SK-N-SH treated with all-trans-retinoic acid at 6 μM for 48 hours (cell line): ENCODE data around the gene CLEC12A.

Experiments
- ATAC-seq: fragments of 200-7000 bp; cut with Tn5 transposase; 3 replicates; pipeline ENCODE4 v1.9.1; 2020; ENCODE audit warnings: mild to moderate bottlenecking, moderate library complexity
- ARNTL ChIP-seq: fragments of 450-650 bp; formaldehyde crosslinking; IDR thresholded peaks from 2 replicates; pipeline ENCODE4 v1.5.0; 2020; ENCODE audit warnings: low read depth, mild to moderate bottlenecking, moderate library complexity, borderline replicate concordance
- BACH2 ChIP-seq: fragments of 250-450 bp; sonication (Bioruptor Pico); IDR thresholded peaks from 2 replicates; pipeline ENCODE4 v1.9.0; 2021; ENCODE audit warnings: mild to moderate bottlenecking, borderline replicate concordance
- CSDC2 ChIP-seq: fragments of 250-450 bp; sonication (Bioruptor Pico); IDR thresholded peaks from 2 replicates; pipeline ENCODE4 v1.5.0; 2020; ENCODE audit warnings: mild to moderate bottlenecking, moderate library complexity
- GLIS3 ChIP-seq: fragments of 250-450 bp; sonication (Bioruptor Pico); IDR thresholded peaks from 2 replicates; pipeline ENCODE4 v1.5.0; 2020; ENCODE audit warnings: mild to moderate bottlenecking, moderate library complexity
- ISL1 ChIP-seq: fragments of 250-450 bp; sonication (Bioruptor Pico); IDR thresholded peaks from 2 replicates; pipeline ENCODE4 v2.1.2; 2022; ENCODE audit warnings: mild to moderate bottlenecking, moderate library complexity
- OSR1 ChIP-seq: fragments of 250-450 bp; sonication (Bioruptor Pico); IDR thresholded peaks from 2 replicates; pipeline ENCODE4 v1.8.0; 2022; ENCODE audit warnings: moderate library complexity, mild to moderate bottlenecking, inconsistent platforms
- PPARA ChIP-seq: fragments of 250-450 bp; sonication (Bioruptor Pico); IDR thresholded peaks from 2 replicates; pipeline ENCODE4 v1.5.0; 2020; ENCODE audit warnings: mild to moderate bottlenecking, borderline replicate concordance
- RARB ChIP-seq: fragments of 250-450 bp; sonication (Bioruptor Pico); IDR thresholded peaks from 2 replicates; pipeline ENCODE4 v1.8.0; 2021; ENCODE audit warnings: mild to moderate bottlenecking, moderate library complexity
- SNAI2 ChIP-seq: fragments of 250-450 bp; sonication (Bioruptor Pico); IDR thresholded peaks from 2 replicates; pipeline ENCODE4 v1.5.0; 2020; ENCODE audit warnings: mild to moderate bottlenecking, moderate library complexity
- TCF4 ChIP-seq: fragments of 250-450 bp; sonication (Bioruptor Pico); IDR thresholded peaks from 2 replicates; pipeline ENCODE4 v1.8.0; 2021; ENCODE audit warnings: mild to moderate bottlenecking, moderate library complexity, borderline replicate concordance
- TOX ChIP-seq: fragments of 250-450 bp; sonication (Bioruptor Pico); IDR thresholded peaks from 2 replicates; pipeline ENCODE4 v1.8.0; 2021; ENCODE audit warnings: mild to moderate bottlenecking, moderate library complexity, borderline replicate concordance
- ZC3H10 ChIP-seq: fragments of 250-450 bp; sonication (Bioruptor Pico); IDR thresholded peaks from 2 replicates; pipeline ENCODE4 v1.5.1; 2021; ENCODE audit warnings: mild to moderate bottlenecking, moderate library complexity
- ZFP30 ChIP-seq: fragments of 450-650 bp; formaldehyde crosslinking; IDR thresholded peaks from 2 replicates; pipeline ENCODE4 v1.5.0; 2022; ENCODE audit warnings: mild to moderate bottlenecking, moderate library complexity
- ZNF565 ChIP-seq: fragments of 450-650 bp; formaldehyde crosslinking; conservative IDR thresholded peaks from 2 replicates; pipeline ENCODE4 v1.5.0; 2020; ENCODE audit warnings: low read depth, mild to moderate bottlenecking, moderate library complexity
- ZNF70 ChIP-seq: fragments of 450-650 bp; formaldehyde crosslinking; IDR thresholded peaks from 2 replicates; pipeline ENCODE4 v1.5.0; 2020; ENCODE audit warnings: mild to moderate bottlenecking, moderate library complexity
- TF ChIP-seq, protein P1 (sequence below): fragments of 250-450 bp; sonication (Bioruptor Pico); IDR thresholded peaks from 2 replicates; pipeline ENCODE4 v1.5.0; 2020; ENCODE audit warnings: mild to moderate bottlenecking, moderate library complexity
- TF ChIP-seq, protein P2 (sequence below): fragments of 250-450 bp; sonication (Bioruptor Pico); IDR thresholded peaks from 2 replicates; pipeline ENCODE4 v1.5.1; 2020; ENCODE audit warnings: low read depth, mild to moderate bottlenecking, moderate library complexity
- TF ChIP-seq, protein P3 (sequence below): fragments of 250-450 bp; sonication (Bioruptor Pico); IDR thresholded peaks from 2 replicates; pipeline ENCODE4 v1.8.0; 2020; ENCODE audit warnings: mild to moderate bottlenecking, moderate library complexity, borderline replicate concordance
- TF ChIP-seq, protein P4 (sequence below): fragments of 250-450 bp; sonication (Bioruptor Pico); IDR thresholded peaks from 2 replicates; pipeline ENCODE4 v1.8.0; 2021; ENCODE audit warnings: low read depth, mild to moderate bottlenecking, moderate library complexity, borderline replicate concordance
- TF ChIP-seq, protein P5 (sequence below): fragments of 250-450 bp; sonication (Bioruptor Pico); IDR thresholded peaks from 2 replicates; pipeline ENCODE4 v1.5.1; 2021; ENCODE audit warnings: mild to moderate bottlenecking, moderate library complexity

CLEC12A gene

DNA sequence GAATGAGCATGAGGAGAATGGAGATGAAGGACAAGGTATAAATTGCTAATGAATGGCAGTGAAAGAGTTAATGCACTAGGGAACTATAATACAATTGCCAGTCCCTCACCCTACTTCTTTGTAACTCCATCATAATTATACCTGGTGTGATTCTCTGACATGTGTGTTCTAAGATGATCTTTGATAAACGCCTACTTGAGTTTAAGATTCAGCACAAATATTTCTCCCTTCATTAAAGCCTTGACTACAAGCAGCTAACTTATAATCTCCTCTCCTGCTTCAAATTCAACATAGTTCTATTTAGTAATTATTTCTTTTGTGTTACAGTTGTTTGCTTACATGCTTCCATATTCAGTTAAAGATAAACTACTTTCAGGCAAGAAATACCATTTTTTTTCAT, 29.4 kb upstream of the CLEC12A start:
- TF ChIP-seq, protein P1, sequence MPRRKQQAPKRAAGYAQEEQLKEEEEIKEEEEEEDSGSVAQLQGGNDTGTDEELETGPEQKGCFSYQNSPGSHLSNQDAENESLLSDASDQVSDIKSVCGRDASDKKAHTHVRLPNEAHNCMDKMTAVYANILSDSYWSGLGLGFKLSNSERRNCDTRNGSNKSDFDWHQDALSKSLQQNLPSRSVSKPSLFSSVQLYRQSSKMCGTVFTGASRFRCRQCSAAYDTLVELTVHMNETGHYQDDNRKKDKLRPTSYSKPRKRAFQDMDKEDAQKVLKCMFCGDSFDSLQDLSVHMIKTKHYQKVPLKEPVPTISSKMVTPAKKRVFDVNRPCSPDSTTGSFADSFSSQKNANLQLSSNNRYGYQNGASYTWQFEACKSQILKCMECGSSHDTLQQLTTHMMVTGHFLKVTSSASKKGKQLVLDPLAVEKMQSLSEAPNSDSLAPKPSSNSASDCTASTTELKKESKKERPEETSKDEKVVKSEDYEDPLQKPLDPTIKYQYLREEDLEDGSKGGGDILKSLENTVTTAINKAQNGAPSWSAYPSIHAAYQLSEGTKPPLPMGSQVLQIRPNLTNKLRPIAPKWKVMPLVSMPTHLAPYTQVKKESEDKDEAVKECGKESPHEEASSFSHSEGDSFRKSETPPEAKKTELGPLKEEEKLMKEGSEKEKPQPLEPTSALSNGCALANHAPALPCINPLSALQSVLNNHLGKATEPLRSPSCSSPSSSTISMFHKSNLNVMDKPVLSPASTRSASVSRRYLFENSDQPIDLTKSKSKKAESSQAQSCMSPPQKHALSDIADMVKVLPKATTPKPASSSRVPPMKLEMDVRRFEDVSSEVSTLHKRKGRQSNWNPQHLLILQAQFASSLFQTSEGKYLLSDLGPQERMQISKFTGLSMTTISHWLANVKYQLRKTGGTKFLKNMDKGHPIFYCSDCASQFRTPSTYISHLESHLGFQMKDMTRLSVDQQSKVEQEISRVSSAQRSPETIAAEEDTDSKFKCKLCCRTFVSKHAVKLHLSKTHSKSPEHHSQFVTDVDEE (CRISPR knock-in tag): no peak
- TF ChIP-seq ISL1 (CRISPR knock-in tag) (no peak), ZNF565 (CRISPR knock-in tag) (no peak), OSR1 (CRISPR knock-in tag) (no peak), TCF4 (CRISPR knock-in tag) (no peak)
- TF ChIP-seq, protein P2, sequence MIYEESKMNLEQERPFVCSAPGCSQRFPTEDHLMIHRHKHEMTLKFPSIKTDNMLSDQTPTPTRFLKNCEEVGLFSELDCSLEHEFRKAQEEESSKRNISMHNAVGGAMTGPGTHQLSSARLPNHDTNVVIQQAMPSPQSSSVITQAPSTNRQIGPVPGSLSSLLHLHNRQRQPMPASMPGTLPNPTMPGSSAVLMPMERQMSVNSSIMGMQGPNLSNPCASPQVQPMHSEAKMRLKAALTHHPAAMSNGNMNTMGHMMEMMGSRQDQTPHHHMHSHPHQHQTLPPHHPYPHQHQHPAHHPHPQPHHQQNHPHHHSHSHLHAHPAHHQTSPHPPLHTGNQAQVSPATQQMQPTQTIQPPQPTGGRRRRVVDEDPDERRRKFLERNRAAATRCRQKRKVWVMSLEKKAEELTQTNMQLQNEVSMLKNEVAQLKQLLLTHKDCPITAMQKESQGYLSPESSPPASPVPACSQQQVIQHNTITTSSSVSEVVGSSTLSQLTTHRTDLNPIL (CRISPR knock-in tag): no peak
- ATAC-seq: no peak

DNA sequence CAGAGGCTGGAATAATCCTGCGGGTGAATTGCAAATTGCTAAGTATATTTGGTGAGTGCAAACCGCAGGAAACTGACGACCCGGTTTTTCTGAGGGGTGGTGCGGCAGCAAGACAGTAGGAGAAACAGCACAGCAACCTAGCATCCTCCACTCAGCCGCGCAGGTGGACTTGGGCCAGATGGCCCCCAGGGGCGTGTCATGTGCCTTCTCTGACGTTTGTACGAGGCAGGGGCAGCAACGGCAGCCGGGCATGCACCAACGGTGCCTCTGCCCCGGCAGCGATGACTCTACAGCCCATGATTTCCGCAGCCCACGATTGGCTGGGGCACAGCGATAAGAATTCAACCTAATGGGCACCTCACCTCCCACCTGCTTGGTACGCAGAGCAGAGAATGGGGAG, 28.0 kb upstream of the CLEC12A start:
- no peak for ATAC-seq
- TF ChIP-seq, protein P3, sequence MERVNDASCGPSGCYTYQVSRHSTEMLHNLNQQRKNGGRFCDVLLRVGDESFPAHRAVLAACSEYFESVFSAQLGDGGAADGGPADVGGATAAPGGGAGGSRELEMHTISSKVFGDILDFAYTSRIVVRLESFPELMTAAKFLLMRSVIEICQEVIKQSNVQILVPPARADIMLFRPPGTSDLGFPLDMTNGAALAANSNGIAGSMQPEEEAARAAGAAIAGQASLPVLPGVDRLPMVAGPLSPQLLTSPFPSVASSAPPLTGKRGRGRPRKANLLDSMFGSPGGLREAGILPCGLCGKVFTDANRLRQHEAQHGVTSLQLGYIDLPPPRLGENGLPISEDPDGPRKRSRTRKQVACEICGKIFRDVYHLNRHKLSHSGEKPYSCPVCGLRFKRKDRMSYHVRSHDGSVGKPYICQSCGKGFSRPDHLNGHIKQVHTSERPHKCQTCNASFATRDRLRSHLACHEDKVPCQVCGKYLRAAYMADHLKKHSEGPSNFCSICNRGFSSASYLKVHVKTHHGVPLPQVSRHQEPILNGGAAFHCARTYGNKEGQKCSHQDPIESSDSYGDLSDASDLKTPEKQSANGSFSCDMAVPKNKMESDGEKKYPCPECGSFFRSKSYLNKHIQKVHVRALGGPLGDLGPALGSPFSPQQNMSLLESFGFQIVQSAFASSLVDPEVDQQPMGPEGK (CRISPR knock-in tag): no peak
- no peak for TF ChIP-seq ZNF70

DNA sequence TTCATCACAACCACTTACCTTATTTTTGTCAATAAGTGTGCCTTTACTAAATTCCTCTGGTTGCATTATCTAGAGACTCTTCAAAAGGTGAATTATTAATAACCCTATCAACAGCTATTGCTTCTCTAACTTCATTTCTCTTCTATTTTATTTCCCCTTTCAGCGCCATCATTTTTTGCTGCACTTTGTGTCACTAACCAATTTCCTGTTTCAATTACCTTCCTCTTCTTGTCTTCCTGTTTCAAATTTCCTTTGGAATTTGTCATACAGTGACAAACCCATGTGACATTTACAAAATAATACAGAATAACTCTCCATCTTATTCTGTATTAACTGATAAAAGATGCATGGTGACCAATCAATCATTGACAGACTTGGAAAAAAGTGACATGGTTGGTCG, 26.8 kb upstream of the CLEC12A start:
- ATAC-seq: no peak
- TF ChIP-seq, protein P4, sequence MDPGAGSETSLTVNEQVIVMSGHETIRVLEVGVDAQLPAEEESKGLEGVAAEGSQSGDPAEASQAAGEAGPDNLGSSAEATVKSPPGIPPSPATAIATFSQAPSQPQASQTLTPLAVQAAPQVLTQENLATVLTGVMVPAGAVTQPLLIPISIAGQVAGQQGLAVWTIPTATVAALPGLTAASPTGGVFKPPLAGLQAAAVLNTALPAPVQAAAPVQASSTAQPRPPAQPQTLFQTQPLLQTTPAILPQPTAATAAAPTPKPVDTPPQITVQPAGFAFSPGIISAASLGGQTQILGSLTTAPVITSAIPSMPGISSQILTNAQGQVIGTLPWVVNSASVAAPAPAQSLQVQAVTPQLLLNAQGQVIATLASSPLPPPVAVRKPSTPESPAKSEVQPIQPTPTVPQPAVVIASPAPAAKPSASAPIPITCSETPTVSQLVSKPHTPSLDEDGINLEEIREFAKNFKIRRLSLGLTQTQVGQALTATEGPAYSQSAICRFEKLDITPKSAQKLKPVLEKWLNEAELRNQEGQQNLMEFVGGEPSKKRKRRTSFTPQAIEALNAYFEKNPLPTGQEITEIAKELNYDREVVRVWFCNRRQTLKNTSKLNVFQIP: no peak
- TF ChIP-seq ZFP30 (CRISPR knock-in tag) (no peak), PPARA (CRISPR knock-in tag) (no peak), ZC3H10 (CRISPR knock-in tag) (no peak), OSR1 (CRISPR knock-in tag) (no peak), ISL1 (CRISPR knock-in tag) (no peak), CSDC2 (CRISPR knock-in tag) (no peak), TOX (no peak), BACH2 (no peak), ZNF70 (no peak), SNAI2 (CRISPR knock-in tag) (no peak), TCF4 (CRISPR knock-in tag) (no peak), RARB (CRISPR knock-in tag) (no peak), ARNTL (no peak), GLIS3 (no peak)
- TF ChIP-seq, protein P1 (CRISPR knock-in tag): no peak
- TF ChIP-seq, protein P3 (CRISPR knock-in tag): no peak
- TF ChIP-seq, protein P2 (CRISPR knock-in tag): no peak
- TF ChIP-seq, protein P5, sequence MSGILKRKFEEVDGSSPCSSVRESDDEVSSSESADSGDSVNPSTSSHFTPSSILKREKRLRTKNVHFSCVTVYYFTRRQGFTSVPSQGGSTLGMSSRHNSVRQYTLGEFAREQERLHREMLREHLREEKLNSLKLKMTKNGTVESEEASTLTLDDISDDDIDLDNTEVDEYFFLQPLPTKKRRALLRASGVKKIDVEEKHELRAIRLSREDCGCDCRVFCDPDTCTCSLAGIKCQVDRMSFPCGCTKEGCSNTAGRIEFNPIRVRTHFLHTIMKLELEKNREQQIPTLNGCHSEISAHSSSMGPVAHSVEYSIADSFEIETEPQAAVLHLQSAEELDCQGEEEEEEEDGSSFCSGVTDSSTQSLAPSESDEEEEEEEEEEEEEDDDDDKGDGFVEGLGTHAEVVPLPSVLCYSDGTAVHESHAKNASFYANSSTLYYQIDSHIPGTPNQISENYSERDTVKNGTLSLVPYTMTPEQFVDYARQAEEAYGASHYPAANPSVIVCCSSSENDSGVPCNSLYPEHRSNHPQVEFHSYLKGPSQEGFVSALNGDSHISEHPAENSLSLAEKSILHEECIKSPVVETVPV (CRISPR knock-in tag): no peak
